Measurements from ENCODE around the gene LBR. TPM values are rescaled to one million over a fixed set of nuclear protein-coding genes. Genes with fewer than 3 reads are reported as not detected.

LBR gene
- total and polyA plus RNA-seq, 9 donors: 22.4 to 60.9 (median 43.0) TPM

DNA sequence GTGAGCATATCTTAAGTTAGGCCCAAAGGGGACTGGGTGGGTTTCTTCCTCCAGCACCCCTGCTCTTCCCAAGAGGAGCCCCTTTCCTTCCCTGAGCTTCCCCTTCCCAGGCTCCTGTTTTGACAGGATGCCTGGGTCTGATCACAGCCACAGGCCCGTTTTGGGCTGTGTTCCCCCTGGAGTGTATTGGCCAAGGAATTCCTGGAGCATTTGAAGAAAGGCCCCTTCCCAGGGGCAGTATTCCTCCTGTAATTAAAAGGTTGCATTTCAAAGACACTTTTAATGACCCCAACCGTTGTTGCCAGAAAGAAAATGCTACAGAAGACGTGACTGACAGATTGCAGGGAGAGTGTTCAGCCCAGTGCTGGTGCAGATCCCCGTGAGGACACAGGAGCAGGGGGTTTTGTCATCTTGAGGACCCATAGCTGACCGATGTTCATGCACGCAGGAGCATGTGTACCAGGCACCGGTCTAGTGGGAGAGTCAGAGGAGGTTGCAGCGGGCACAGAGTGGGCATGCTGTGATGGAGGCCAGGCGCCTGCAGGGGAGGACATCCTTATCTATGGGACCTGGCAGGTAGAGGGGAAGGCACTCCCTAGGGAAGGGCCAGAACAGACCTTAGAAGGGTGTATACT, 19.3 kb upstream of the LBR start:
- Histone ChIP-seq H3K36me3 (no peaks in the 10 kb centered on the region), H3K4me1 (ENCODE audit: insufficient read depth) (peaks cover 12% of the 10 kb centered on the region), H3K27me3 (no peaks in the 10 kb centered on the region), H3K27ac (peak overlapping the region; percentile 59 to 71), H3K9me3 (no peaks in the 10 kb centered on the region), H3K4me3 (no peak overlapping the region)
- WGBS, 3 donors: 27 to 39% (median 32%) methylated on average over 9 of the region's 9 CpGs
- TF ChIP-seq EP300 (IDR thresholded peaks at IDR 0.05): no peak
- TF ChIP-seq, protein P1, sequence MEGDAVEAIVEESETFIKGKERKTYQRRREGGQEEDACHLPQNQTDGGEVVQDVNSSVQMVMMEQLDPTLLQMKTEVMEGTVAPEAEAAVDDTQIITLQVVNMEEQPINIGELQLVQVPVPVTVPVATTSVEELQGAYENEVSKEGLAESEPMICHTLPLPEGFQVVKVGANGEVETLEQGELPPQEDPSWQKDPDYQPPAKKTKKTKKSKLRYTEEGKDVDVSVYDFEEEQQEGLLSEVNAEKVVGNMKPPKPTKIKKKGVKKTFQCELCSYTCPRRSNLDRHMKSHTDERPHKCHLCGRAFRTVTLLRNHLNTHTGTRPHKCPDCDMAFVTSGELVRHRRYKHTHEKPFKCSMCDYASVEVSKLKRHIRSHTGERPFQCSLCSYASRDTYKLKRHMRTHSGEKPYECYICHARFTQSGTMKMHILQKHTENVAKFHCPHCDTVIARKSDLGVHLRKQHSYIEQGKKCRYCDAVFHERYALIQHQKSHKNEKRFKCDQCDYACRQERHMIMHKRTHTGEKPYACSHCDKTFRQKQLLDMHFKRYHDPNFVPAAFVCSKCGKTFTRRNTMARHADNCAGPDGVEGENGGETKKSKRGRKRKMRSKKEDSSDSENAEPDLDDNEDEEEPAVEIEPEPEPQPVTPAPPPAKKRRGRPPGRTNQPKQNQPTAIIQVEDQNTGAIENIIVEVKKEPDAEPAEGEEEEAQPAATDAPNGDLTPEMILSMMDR (IDR thresholded peaks at IDR 0.05): no peak
- no peak for TF ChIP-seq POLR2A (IDR thresholded peaks at IDR 0.05)
- intact Hi-C loops (cut with DNase I): no loop called here
- DNase-seq: no peak

DNA sequence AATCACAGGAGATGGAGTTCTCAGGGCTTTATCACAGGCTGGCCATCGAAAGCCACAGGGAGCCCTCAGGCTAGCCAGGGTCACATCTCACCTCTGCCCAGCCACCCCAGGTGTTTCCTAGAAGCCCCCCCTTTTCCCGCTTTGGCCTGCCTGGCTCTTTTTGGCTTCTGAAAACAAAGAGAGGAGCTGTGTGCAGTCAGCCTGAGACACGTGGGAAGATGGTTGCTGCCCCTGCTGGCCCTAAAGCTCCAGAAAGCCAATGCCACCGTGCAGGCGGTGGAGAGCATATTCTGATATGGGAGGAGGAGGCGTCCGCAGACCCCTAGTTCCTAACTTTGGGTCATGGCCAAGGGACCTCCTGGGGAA, 18.7 kb upstream of the LBR start:
- DNase-seq: peak in 1 of 5 donors; percentile 40
- no peaks in the 10 kb centered on the region for H3K9me3 ChIP-seq
- TF ChIP-seq POLR2A (IDR thresholded peaks at IDR 0.05): no peak
- TF ChIP-seq, protein P1 (IDR thresholded peaks at IDR 0.05): no peak
- no peak for TF ChIP-seq EP300 (IDR thresholded peaks at IDR 0.05)
- H3K4me1 ChIP-seq (ENCODE audit: insufficient read depth): peaks cover 12% of the 10 kb centered on the region
- WGBS, 3 donors: 45 to 52% (median 45%) methylated on average over 7 of the region's 7 CpGs
- no peaks in the 10 kb centered on the region for H3K27me3 ChIP-seq
- peak overlapping the region; percentile 59 to 71 for H3K27ac ChIP-seq
- H3K36me3 ChIP-seq: no peaks in the 10 kb centered on the region
- intact Hi-C loops (cut with DNase I): no loop called here
- H3K4me3 ChIP-seq: no peak overlapping the region

DNA sequence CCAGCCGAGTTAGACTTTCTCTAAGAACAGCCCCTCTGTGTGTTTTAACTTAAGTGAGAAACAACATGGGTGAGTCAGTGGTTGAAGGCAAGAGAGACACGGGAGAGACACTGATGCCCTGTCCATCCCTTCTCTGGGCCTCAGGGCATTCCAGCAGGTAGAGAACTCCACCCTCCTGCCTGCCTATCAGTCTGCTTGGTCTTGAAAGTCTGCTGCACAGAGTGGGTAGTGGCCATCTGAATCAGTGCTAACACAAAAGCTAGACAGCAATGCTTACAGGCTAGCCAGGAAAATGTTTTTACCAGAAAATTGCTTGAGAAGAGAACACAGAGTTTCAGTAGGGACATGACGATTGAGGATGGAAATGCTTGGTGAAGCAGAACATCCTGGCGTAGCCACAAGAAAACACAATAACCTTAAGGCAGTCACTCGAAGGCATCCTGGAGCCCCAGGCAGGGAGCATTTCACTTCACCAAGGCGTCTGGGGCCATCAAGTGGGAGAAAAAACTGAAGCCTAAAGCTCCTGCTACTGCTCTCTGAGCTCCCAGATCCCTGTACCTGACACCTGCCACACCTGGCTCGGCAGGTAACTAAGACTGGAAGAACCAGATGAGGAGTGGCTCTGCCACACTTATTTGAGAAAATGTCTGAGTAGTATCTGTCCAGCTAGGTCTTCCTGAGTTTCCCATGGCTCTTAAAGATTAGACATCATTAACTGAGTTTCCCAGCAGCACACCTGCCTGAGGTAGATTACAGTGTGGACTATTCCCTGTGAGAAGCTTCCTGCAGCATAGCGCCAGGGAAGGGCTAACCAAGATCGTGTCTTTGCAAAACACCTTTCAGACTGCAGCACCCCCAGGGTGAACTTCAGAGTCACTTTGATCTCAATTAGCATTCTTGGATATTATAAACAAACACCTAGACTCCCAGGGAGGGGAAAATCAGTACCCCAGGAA, 18.1 kb upstream of the LBR start:
- TF ChIP-seq EP300 (IDR thresholded peaks at IDR 0.05) (no peak), POLR2A (IDR thresholded peaks at IDR 0.05) (no peak)
- TF ChIP-seq, protein P1 (IDR thresholded peaks at IDR 0.05): no peak
- Histone ChIP-seq H3K4me1 (ENCODE audit: insufficient read depth) (peaks cover 12% of the 10 kb centered on the region), H3K27ac (peak overlapping the region; percentile 1 to 71)

DNA sequence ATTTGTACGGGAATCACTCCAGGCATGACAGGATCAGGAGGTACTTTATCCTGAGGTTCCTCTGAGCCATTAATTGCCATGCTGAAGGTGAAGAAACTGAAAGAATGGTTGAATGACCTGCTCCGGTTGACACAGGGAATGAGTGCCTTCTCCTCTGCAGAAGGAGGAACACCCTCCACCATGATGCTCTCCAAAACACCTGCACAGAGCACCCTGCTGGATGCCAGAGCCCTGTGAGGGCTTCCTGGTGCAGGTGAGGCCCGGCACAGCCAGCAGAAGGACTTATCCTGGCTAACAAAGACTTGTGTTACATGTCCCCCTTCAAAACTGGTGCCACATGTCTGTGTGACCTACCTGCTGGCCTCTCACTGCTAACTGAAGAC, 14.3 kb upstream of the LBR start:
- DNase-seq: no peak
- no peaks in the 10 kb centered on the region for H3K27me3 ChIP-seq
- no peaks in the 10 kb centered on the region for H3K9me3 ChIP-seq
- no peaks in the 10 kb centered on the region for H3K36me3 ChIP-seq
- no peak overlapping the region for H3K27ac ChIP-seq
- no peak overlapping the region for H3K4me3 ChIP-seq
- TF ChIP-seq, protein P1 (IDR thresholded peaks at IDR 0.05): no peak
- TF ChIP-seq POLR2A (IDR thresholded peaks at IDR 0.05): no peak
- TF ChIP-seq EP300 (IDR thresholded peaks at IDR 0.05): no peak
- WGBS, 3 donors: 75 to 89% (median 81%) methylated on average over 3 of the region's 3 CpGs
- intact Hi-C loops (cut with DNase I): no loop called here
- H3K4me1 ChIP-seq (ENCODE audit: insufficient read depth): peaks cover 8% of the 10 kb centered on the region

More for the DNA sequence above, 18.1 kb upstream of the LBR start:
- intact Hi-C loops (cut with DNase I): no loop called here
- 50 to 63% (median 50%) methylated on average over 9 of the region's 9 CpGs for WGBS, 3 donors
- no peak overlapping the region for H3K4me3 ChIP-seq
- no peaks in the 10 kb centered on the region for H3K36me3 ChIP-seq
- no peaks in the 10 kb centered on the region for H3K9me3 ChIP-seq
- no peaks in the 10 kb centered on the region for H3K27me3 ChIP-seq
- no peak for DNase-seq

Measured in ovary (tissue), 9 donors.